AG09309 (cell line): ENCODE measurements around the gene TCF4.

Source experiments
- DNase-seq: peaks from one replicate; pipeline ENCODE4 v3.0.0-alpha.2; 2010; ENCODE audit warnings: low read depth
- H3K4me3 ChIP-seq: 2 replicates; pipeline ENCODE4 v1.5.1; 2011; ENCODE audit warnings: mild to moderate bottlenecking, low read depth, low read length, moderate library complexity; ENCODE audit not compliant: control insufficient read depth
- CTCF ChIP-seq: IDR thresholded peaks from 2 replicates; pipeline ENCODE4 v1.5.1; 2011; ENCODE audit warnings: mild to moderate bottlenecking, low read depth, low read length, inconsistent platforms; ENCODE audit not compliant: insufficient read depth, control insufficient read depth; ENCODE audit errors: missing control alignments

Gene TCF4

GRCh38 chr18:55202232-55202917, 385.6 kb downstream of the TCF4 start:
- DNase-seq, result no peak
- no peak for TF ChIP-seq CTCF
- H3K4me3 ChIP-seq, result no peak overlapping the region

- H3K4me3 ChIP-seq, result no peak overlapping the region
- no peak for DNase-seq
- no peak for TF ChIP-seq CTCF
Measured at GRCh38 chr18:55199291-55199963, 388.6 kb downstream of the TCF4 start.

- no peak for TF ChIP-seq CTCF
- H3K4me3 ChIP-seq, result no peak overlapping the region
- no peak for DNase-seq
Measured at GRCh38 chr18:55195863-55196262, 392.1 kb downstream of the TCF4 start.

- no peak for TF ChIP-seq CTCF
- no peak overlapping the region for H3K4me3 ChIP-seq
- no peak for DNase-seq
Measured at GRCh38 chr18:55189972-55190371, 398.0 kb downstream of the TCF4 start.

GRCh38 chr18:55186588-55186987, 401.4 kb downstream of the TCF4 start:
- no peak for DNase-seq
- TF ChIP-seq CTCF, result no peak
- H3K4me3 ChIP-seq, result no peak overlapping the region

- H3K4me3 ChIP-seq, result no peak overlapping the region
- DNase-seq, result no peak
- no peak for TF ChIP-seq CTCF
Measured at GRCh38 chr18:55185391-55185790, 402.6 kb downstream of the TCF4 start.
